K562 (cell line): ENCODE results near the gene LAMTOR4. TPM values are rescaled to one million over a fixed set of nuclear protein-coding genes. Genes with fewer than 3 reads are reported as not detected.

Source experiments
- C11orf30 ChIP-seq: fragments of 450-650 bp; IDR thresholded peaks from 2 replicates; pipeline ENCODE4 v1.6.1; 2016; ENCODE audit warnings: low read depth, mild to moderate bottlenecking
- CEBPB ChIP-seq: fragments of 450-650 bp; IDR thresholded peaks from 2 replicates; pipeline ENCODE4 v1.6.1; 2016; ENCODE audit warnings: missing genetic modification characterization, missing compliant biosample characterization
- MCM7 ChIP-seq, 2 experiments: fragments of 450-650 bp; IDR thresholded peaks; 2 replicates each; pipeline ENCODE4 v1.6.1; 2016 to 2018
- RFX5 ChIP-seq: IDR thresholded peaks from 2 replicates; pipeline ENCODE4 v1.6.1; 2011; ENCODE audit warnings: low read depth, mild to moderate bottlenecking, improper control_type of control experiment, low read length
- SNAPC5 ChIP-seq: fragments of 250-450 bp; sonication (Bioruptor Pico); IDR thresholded peaks from 2 replicates; pipeline ENCODE4 v1.8.0; 2021; ENCODE audit warnings: moderate library complexity, mild to moderate bottlenecking, inconsistent platforms
- ZBTB49 ChIP-seq: sonication (generic); formaldehyde crosslinking; IDR thresholded peaks from 2 replicates; pipeline ENCODE4 v1.8.0; 2022; ENCODE audit warnings: missing genetic modification reagents, mild to moderate bottlenecking, borderline replicate concordance
- ZNF444 ChIP-seq: fragments of 250-450 bp; sonication (Bioruptor Pico); IDR thresholded peaks from 2 replicates; pipeline ENCODE4 v1.4.0; 2020; ENCODE audit warnings: mild to moderate bottlenecking, moderate library complexity
- ZNF644 ChIP-seq: fragments of 200-800 bp; sonication (Bioruptor generic); IDR thresholded peaks from 2 replicates; pipeline ENCODE4 v1.6.1; 2016; ENCODE audit warnings: low read depth, missing genetic modification characterization, missing compliant biosample characterization
- polyA plus RNA-seq, 8 experiments: library from polyadenylated mRNA; depleted of rRNA in 4 of 8; stranded (reverse) in 5 of 8; unstranded in 3 of 8; fragments of >200 nt; fragmentation: Nextera tagmentation in 2 of 8; fragmentation: Illumina TruSeq in 1 of 8; extraction: Ambion mirVana in 2 of 8; extraction: Trizol in 1 of 8; gene quantifications; 2 replicates each; pipeline versions ENCODE4 v1.2.1 to v1.2.3, GENCODE V29; 2011 to 2014; ENCODE audit warnings: inconsistent platforms in 1 of 8, missing spikeins in 1 of 8
- total RNA-seq, 7 experiments: library from RNA; depleted of rRNA in 6 of 7; stranded (reverse); fragments of >200 nt in 6 of 7; fragmentation: Illumina TruSeq in 2 of 7; extraction: Trizol in 2 of 7; gene quantifications; 2 replicates each; pipeline versions ENCODE4 v1.2.1 to v1.2.3, GENCODE V29; 2011 to 2021; ENCODE audit warnings: low replicate concordance in 1 of 7
- TF ChIP-seq, protein P1 (sequence below): IDR thresholded peaks from 2 replicates; pipeline ENCODE4 v1.6.1; 2011; ENCODE audit warnings: borderline replicate concordance, low read depth, mild to moderate bottlenecking, moderate library complexity, low read length; ENCODE audit not compliant: insufficient read depth, poor library complexity, severe bottlenecking
- TF ChIP-seq, protein P2 (sequence below): fragments of 450-650 bp; IDR thresholded peaks from 2 replicates; pipeline ENCODE4 v1.6.1; 2016; ENCODE audit warnings: mild to moderate bottlenecking, moderate library complexity

Gene LAMTOR4
- total and polyA plus RNA-seq, 9 of the 15 experiments (the other 6 are each of a cell fraction or from before 2014, with no cell fraction given) = 79.6 to 314 (median 195) TPM

DNA sequence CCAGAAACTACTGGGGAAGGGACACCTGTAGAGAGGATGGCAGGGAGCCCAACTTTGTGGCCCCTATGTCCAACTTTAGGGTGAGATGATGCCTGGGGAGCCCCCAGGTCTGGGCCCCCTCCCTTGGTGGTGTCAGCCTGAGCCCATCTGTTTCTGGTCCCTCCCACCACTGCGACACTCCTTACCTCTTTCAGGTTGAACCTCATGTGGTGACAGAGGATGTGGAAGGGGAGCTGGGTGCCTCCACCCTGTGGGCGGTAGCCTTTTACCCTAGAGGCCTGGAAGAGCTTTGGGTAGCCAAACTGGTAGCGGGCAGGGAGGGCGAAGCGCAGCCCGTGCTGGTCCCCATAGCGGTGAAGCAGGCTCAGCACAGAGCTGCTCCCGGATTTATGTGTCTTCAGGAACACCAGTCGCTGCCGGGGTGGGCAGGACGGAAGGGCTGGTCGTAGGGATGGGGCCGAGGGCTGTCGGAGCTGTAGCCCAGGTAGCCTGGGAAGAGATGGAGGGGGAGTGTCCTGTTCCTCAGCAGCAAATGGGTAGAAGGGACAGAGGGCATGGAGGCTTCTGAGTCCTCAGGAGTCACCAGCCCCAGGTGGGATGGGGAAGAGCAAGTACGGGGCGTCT is 17.7 kb downstream of the LAMTOR4 start (continued):
- TF ChIP-seq, protein P1, sequence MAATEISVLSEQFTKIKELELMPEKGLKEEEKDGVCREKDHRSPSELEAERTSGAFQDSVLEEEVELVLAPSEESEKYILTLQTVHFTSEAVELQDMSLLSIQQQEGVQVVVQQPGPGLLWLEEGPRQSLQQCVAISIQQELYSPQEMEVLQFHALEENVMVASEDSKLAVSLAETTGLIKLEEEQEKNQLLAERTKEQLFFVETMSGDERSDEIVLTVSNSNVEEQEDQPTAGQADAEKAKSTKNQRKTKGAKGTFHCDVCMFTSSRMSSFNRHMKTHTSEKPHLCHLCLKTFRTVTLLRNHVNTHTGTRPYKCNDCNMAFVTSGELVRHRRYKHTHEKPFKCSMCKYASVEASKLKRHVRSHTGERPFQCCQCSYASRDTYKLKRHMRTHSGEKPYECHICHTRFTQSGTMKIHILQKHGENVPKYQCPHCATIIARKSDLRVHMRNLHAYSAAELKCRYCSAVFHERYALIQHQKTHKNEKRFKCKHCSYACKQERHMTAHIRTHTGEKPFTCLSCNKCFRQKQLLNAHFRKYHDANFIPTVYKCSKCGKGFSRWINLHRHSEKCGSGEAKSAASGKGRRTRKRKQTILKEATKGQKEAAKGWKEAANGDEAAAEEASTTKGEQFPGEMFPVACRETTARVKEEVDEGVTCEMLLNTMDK = no peak
- TF ChIP-seq ZNF444 (CRISPR knock-in tag) (no peak), ZBTB49 (CRISPR knock-in tag) (no peak), RFX5 (no peak), SNAPC5 (no peak), C11orf30 (no peak), MCM7 (IDR thresholded peaks at IDR 0.05) (no peak), ZNF644 (no peak), CEBPB (no peak)
- TF ChIP-seq, protein P2, sequence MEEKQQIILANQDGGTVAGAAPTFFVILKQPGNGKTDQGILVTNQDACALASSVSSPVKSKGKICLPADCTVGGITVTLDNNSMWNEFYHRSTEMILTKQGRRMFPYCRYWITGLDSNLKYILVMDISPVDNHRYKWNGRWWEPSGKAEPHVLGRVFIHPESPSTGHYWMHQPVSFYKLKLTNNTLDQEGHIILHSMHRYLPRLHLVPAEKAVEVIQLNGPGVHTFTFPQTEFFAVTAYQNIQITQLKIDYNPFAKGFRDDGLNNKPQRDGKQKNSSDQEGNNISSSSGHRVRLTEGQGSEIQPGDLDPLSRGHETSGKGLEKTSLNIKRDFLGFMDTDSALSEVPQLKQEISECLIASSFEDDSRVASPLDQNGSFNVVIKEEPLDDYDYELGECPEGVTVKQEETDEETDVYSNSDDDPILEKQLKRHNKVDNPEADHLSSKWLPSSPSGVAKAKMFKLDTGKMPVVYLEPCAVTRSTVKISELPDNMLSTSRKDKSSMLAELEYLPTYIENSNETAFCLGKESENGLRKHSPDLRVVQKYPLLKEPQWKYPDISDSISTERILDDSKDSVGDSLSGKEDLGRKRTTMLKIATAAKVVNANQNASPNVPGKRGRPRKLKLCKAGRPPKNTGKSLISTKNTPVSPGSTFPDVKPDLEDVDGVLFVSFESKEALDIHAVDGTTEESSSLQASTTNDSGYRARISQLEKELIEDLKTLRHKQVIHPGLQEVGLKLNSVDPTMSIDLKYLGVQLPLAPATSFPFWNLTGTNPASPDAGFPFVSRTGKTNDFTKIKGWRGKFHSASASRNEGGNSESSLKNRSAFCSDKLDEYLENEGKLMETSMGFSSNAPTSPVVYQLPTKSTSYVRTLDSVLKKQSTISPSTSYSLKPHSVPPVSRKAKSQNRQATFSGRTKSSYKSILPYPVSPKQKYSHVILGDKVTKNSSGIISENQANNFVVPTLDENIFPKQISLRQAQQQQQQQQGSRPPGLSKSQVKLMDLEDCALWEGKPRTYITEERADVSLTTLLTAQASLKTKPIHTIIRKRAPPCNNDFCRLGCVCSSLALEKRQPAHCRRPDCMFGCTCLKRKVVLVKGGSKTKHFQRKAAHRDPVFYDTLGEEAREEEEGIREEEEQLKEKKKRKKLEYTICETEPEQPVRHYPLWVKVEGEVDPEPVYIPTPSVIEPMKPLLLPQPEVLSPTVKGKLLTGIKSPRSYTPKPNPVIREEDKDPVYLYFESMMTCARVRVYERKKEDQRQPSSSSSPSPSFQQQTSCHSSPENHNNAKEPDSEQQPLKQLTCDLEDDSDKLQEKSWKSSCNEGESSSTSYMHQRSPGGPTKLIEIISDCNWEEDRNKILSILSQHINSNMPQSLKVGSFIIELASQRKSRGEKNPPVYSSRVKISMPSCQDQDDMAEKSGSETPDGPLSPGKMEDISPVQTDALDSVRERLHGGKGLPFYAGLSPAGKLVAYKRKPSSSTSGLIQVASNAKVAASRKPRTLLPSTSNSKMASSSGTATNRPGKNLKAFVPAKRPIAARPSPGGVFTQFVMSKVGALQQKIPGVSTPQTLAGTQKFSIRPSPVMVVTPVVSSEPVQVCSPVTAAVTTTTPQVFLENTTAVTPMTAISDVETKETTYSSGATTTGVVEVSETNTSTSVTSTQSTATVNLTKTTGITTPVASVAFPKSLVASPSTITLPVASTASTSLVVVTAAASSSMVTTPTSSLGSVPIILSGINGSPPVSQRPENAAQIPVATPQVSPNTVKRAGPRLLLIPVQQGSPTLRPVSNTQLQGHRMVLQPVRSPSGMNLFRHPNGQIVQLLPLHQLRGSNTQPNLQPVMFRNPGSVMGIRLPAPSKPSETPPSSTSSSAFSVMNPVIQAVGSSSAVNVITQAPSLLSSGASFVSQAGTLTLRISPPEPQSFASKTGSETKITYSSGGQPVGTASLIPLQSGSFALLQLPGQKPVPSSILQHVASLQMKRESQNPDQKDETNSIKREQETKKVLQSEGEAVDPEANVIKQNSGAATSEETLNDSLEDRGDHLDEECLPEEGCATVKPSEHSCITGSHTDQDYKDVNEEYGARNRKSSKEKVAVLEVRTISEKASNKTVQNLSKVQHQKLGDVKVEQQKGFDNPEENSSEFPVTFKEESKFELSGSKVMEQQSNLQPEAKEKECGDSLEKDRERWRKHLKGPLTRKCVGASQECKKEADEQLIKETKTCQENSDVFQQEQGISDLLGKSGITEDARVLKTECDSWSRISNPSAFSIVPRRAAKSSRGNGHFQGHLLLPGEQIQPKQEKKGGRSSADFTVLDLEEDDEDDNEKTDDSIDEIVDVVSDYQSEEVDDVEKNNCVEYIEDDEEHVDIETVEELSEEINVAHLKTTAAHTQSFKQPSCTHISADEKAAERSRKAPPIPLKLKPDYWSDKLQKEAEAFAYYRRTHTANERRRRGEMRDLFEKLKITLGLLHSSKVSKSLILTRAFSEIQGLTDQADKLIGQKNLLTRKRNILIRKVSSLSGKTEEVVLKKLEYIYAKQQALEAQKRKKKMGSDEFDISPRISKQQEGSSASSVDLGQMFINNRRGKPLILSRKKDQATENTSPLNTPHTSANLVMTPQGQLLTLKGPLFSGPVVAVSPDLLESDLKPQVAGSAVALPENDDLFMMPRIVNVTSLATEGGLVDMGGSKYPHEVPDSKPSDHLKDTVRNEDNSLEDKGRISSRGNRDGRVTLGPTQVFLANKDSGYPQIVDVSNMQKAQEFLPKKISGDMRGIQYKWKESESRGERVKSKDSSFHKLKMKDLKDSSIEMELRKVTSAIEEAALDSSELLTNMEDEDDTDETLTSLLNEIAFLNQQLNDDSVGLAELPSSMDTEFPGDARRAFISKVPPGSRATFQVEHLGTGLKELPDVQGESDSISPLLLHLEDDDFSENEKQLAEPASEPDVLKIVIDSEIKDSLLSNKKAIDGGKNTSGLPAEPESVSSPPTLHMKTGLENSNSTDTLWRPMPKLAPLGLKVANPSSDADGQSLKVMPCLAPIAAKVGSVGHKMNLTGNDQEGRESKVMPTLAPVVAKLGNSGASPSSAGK = no peak
